Endothelial cell of umbilical vein (primary cell): Measurements from ENCODE around the gene NANOGP8. TPM values are rescaled to one million over a fixed set of nuclear protein-coding genes. Genes with fewer than 3 reads are reported as not detected.

Experiments
- BruUV-seq: library from RNA; stranded (reverse); fragments of 400-500 nt; replicated peaks from 2 replicates; lab custom pipeline; 2021; lab: Mats Ljungman, UMichigan
- CTCF ChIA-PET: fragments of 300-600, 350-600 bp; sonication (Branson Sonifier 250); formaldehyde crosslinking; loops from one replicate; lab custom pipeline; 2021; ENCODE audit warnings: antibody characterized with exemption, inconsistent platforms; lab: Charles Lee
- POLR2A ChIA-PET: fragments of 300-600, 350-600 bp; sonication (Branson Sonifier 250); formaldehyde crosslinking; loops from one replicate; lab custom pipeline; 2021; ENCODE audit warnings: antibody characterized with exemption, inconsistent platforms; lab: Charles Lee
- DNase-seq: peaks from one replicate; pipeline ENCODE4 v3.0.0-alpha.2; 2011; ENCODE audit warnings: low read depth, low spot score
- FAIRE-seq: peaks from 2 replicates; lab custom pipeline; 2011; peaks lifted over from hg19 to GRCh38; lab: Jason Lieb, UNC
- H2AFZ ChIP-seq: 2 replicates; pipeline ENCODE4 v1.6.0; 2012; ENCODE audit warnings: low read depth, low read length, control low read depth, inconsistent platforms
- H3K27ac ChIP-seq: 2 replicates; pipeline ENCODE4 v1.5.1; 2011; ENCODE audit warnings: low read depth, mild to moderate bottlenecking, control low read depth, low read length, moderate library complexity; ENCODE audit not compliant: insufficient read depth
- H3K27me3 ChIP-seq, 2 experiments: 2 replicates each; pipeline versions ENCODE4 v1.6.0 to v1.6.1; 2011; ENCODE audit warnings: low read length in 2 of 2, mixed read lengths in 1 of 2; ENCODE audit not compliant: control insufficient read depth in 2 of 2, insufficient read depth in 2 of 2
- H3K36me3 ChIP-seq, 2 experiments: 2 replicates in 1 of 2; 3 replicates in 1 of 2; pipeline ENCODE4 v1.5.1; 2011; ENCODE audit warnings: low read length in 2 of 2, mild to moderate bottlenecking in 1 of 2, moderate library complexity in 1 of 2; ENCODE audit not compliant: control insufficient read depth in 2 of 2, insufficient read depth in 2 of 2; ENCODE audit errors: extremely low read depth in 1 of 2
- H3K4me1 ChIP-seq: 3 replicates; pipeline ENCODE4 v1.5.1; 2011; ENCODE audit warnings: mild to moderate bottlenecking, low read length; ENCODE audit not compliant: control insufficient read depth, insufficient read depth; ENCODE audit errors: extremely low read depth
- H3K4me2 ChIP-seq: 2 replicates; pipeline ENCODE4 v1.6.1; 2011; ENCODE audit warnings: low read length, control low read depth, mixed read lengths; ENCODE audit not compliant: insufficient read depth
- H3K4me3 ChIP-seq, 3 experiments: fragments of 200-600 bp in 1 of 3; sonication (generic), shearing (Covaris generic) in 1 of 3; replicated peaks in 1 of 3; 2 replicates each; pipeline ENCODE4 v1.5.1; 2011 to 2016; ENCODE audit warnings: control low read depth in 3 of 3, low read length in 3 of 3, mild to moderate bottlenecking in 2 of 3, inconsistent platforms in 1 of 3, low read depth in 1 of 3, moderate library complexity in 1 of 3; ENCODE audit not compliant: insufficient read depth in 1 of 3
- H3K79me2 ChIP-seq: 2 replicates; pipeline ENCODE4 v1.6.0; 2012; ENCODE audit warnings: low read length, inconsistent platforms; ENCODE audit not compliant: control insufficient read depth, insufficient read depth
- H3K9ac ChIP-seq: replicated peaks from 2 replicates; pipeline ENCODE3; 2011; ENCODE audit warnings: low read length, control low read depth; ENCODE audit not compliant: insufficient read depth; ENCODE audit errors: extremely low read depth
- H3K9me1 ChIP-seq: replicated peaks from 3 replicates; pipeline ENCODE4 v1.6.0; 2011; ENCODE audit warnings: mild to moderate bottlenecking, low read length; ENCODE audit not compliant: control insufficient read depth, insufficient read depth; ENCODE audit errors: extremely low read depth
- H3K9me3 ChIP-seq: replicated peaks from 2 replicates; pipeline ENCODE4 v1.5.1; 2012; ENCODE audit warnings: low read length, inconsistent platforms; ENCODE audit not compliant: control insufficient read depth, insufficient read depth
- H4K20me1 ChIP-seq: replicated peaks from 2 replicates; pipeline ENCODE3; 2011; ENCODE audit warnings: mild to moderate bottlenecking, low read length; ENCODE audit not compliant: control insufficient read depth, insufficient read depth; ENCODE audit errors: extremely low read depth
- CTCF ChIP-seq, 2 donors: IDR thresholded peaks; 1 replicate in 1 of 2; 2 replicates in 1 of 2; pipeline ENCODE4 v1.5.1; 2011; ENCODE audit warnings: low read length in 2 of 2, mild to moderate bottlenecking in 2 of 2, moderate library complexity in 2 of 2, control low read depth in 1 of 2, inconsistent platforms in 1 of 2, low read depth in 1 of 2; ENCODE audit not compliant: insufficient read depth in 1 of 2; ENCODE audit errors: extremely low read depth in 1 of 2
- EZH2 ChIP-seq: IDR thresholded peaks from 2 replicates; pipeline ENCODE4 v1.6.1; 2012; ENCODE audit warnings: borderline replicate concordance, low read depth, mild to moderate bottlenecking, moderate library complexity, low read length, inconsistent platforms; ENCODE audit not compliant: severe bottlenecking
- FOS ChIP-seq: IDR thresholded peaks from 2 replicates; pipeline ENCODE4 v1.6.1; 2011; ENCODE audit warnings: mild to moderate bottlenecking, low read length, moderate library complexity, borderline replicate concordance; ENCODE audit not compliant: insufficient read depth
- GATA2 ChIP-seq: IDR thresholded peaks from 2 replicates; pipeline ENCODE4 v1.7.0; 2011; ENCODE audit warnings: low read depth, mild to moderate bottlenecking, moderate library complexity, mixed read lengths, low read length; ENCODE audit not compliant: insufficient read length, insufficient read depth
- JUN ChIP-seq: IDR thresholded peaks from 2 replicates; pipeline ENCODE4 v1.6.1; 2011; ENCODE audit warnings: borderline replicate concordance, low read depth; ENCODE audit not compliant: insufficient read length, insufficient read depth
- MYC ChIP-seq: IDR thresholded peaks from one replicate; pipeline ENCODE4 v1.6.1; 2011; ENCODE audit warnings: mild to moderate bottlenecking, low read depth, low read length
- POLR2A ChIP-seq: IDR thresholded peaks from 2 replicates; pipeline ENCODE4 v1.6.1; 2012; ENCODE audit warnings: low read depth, mild to moderate bottlenecking, control low read depth, low read length
- POLR2AphosphoS5 ChIP-seq: IDR thresholded peaks from 2 replicates; pipeline ENCODE4 v1.6.1; 2012; ENCODE audit warnings: low read depth, mild to moderate bottlenecking, control low read depth, low read length, moderate library complexity; ENCODE audit not compliant: insufficient read depth
- dilution Hi-C: fragments of 300-500 bp; cut with MboI; formaldehyde crosslinking; loops from one replicate; pipeline ENCODE4 v1.15.0; 2019; ENCODE audit warnings: low sequenced_read_pairs; ENCODE audit not compliant: extremely low pct_ligation_motif_present
- intact Hi-C: fragments of 100-400 bp; cut with micrococcal nuclease; formaldehyde crosslinking; loops from one replicate; pipeline ENCODE4 v1.10.0; 2022
- polyA plus RNA-seq, 4 experiments: library from polyadenylated mRNA; depleted of rRNA in 3 of 4; stranded (reverse) in 3 of 4; unstranded in 1 of 4; fragments of >200 nt; gene quantifications; 2 replicates each; pipeline versions ENCODE4 v1.2.1 to v1.2.3, GENCODE V29; 2011 to 2012; ENCODE audit warnings: missing spikeins in 1 of 4
- total RNA-seq: library from RNA; stranded (reverse); gene quantifications from 2 replicates; pipeline ENCODE4 v1.2.3, GENCODE V29; 2021
- TF ChIP-seq, protein P1 (sequence below): IDR thresholded peaks from 2 replicates; pipeline ENCODE4 v1.6.1; 2011; ENCODE audit not compliant: insufficient read depth, insufficient read length

NANOGP8 gene
- total and polyA plus RNA-seq, 2 donors (not counting 3 experiments of a cell fraction or from before 2014, with no cell fraction given): not detected

GRCh38 chr15:35067496-35068347, 17.4 kb downstream of the NANOGP8 start:
- intact Hi-C loops (no loop called here), dilution Hi-C loops (no loop called here)
- Histone ChIP-seq H2AFZ (no peak overlapping the region), H3K9ac (no peak overlapping the region), H3K27me3 (peaks cover 2 to 9% of the 10 kb centered on the region in 2 experiments), H3K4me2 (no peak overlapping the region), H3K9me3 (no peaks in the 10 kb centered on the region), H3K9me1 (no peaks in the 10 kb centered on the region), H3K27ac (no peak overlapping the region), H4K20me1 (no peaks in the 10 kb centered on the region), H3K4me3 (no peak overlapping the region), H3K79me2 (no peaks in the 10 kb centered on the region), H3K36me3 (no peaks in the 10 kb centered on the region), H3K4me1 (no peaks in the 10 kb centered on the region)
- BruUV-seq: no TSS peak
- TF ChIP-seq FOS (no peak), EZH2 (no peak), MYC (no peak), JUN (no peak), POLR2A (no peak), CTCF (IDR thresholded peaks at IDR 0.05; ENCODE audit: extremely low read depth in 1 of 2, insufficient read depth in 1 of 2, low read depth in 1 of 2, low read length in 2 of 2) (no peak), POLR2AphosphoS5 (no peak), GATA2 (no peak)
- TF ChIP-seq, protein P1, sequence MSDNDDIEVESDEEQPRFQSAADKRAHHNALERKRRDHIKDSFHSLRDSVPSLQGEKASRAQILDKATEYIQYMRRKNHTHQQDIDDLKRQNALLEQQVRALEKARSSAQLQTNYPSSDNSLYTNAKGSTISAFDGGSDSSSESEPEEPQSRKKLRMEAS: no peak
- ChIA-PET POLR2A (no interaction called here), CTCF (no interaction called here)
- no peak for DNase-seq
- no peak for FAIRE-seq
